Panc1 (cell line): ENCODE results near the gene SMIM21.

Experiments
- CTCF ChIP-seq: fragments of 450-650 bp; IDR thresholded peaks from 2 replicates; pipeline ENCODE4 v1.5.1; 2017; ENCODE audit warnings: mild to moderate bottlenecking
- POLR2AphosphoS5 ChIP-seq: IDR thresholded peaks from 2 replicates; pipeline ENCODE4 v1.6.1; 2012; ENCODE audit warnings: mild to moderate bottlenecking, low read depth, low read length, moderate library complexity
- REST ChIP-seq, 2 experiments: IDR thresholded peaks; 2 replicates each; pipeline ENCODE4 v1.6.1; 2011 to 2012; ENCODE audit warnings: low read depth in 2 of 2, control low read depth in 1 of 2, low read length in 1 of 2, mild to moderate bottlenecking in 1 of 2, moderate library complexity in 1 of 2; ENCODE audit not compliant: insufficient read depth in 1 of 2
- SIN3A ChIP-seq: IDR thresholded peaks from 2 replicates; pipeline ENCODE4 v1.6.1; 2012; ENCODE audit warnings: low read depth, mild to moderate bottlenecking, low read length, moderate library complexity, borderline replicate concordance; ENCODE audit not compliant: insufficient read depth
- TCF7L2 ChIP-seq: IDR thresholded peaks from 2 replicates; pipeline ENCODE4 v1.6.1; 2011; ENCODE audit warnings: mild to moderate bottlenecking, low read depth, low read length, inconsistent platforms

GRCh38 chr18:75472906-75473305 is 45.4 kb upstream of the SMIM21 start:
- TF ChIP-seq CTCF (no peak), REST (IDR thresholded peaks at IDR 0.05; ENCODE audit: insufficient read depth in 1 of 2, low read depth in 2 of 2, low read length in 1 of 2) (no peak), POLR2AphosphoS5 (no peak), TCF7L2 (no peak), SIN3A (no peak)
